ENCODE results near the gene RERE.
A peak's percentile ranks its signal among the peaks of the same experiment; 100 is the strongest.

Gene RERE

DNA sequence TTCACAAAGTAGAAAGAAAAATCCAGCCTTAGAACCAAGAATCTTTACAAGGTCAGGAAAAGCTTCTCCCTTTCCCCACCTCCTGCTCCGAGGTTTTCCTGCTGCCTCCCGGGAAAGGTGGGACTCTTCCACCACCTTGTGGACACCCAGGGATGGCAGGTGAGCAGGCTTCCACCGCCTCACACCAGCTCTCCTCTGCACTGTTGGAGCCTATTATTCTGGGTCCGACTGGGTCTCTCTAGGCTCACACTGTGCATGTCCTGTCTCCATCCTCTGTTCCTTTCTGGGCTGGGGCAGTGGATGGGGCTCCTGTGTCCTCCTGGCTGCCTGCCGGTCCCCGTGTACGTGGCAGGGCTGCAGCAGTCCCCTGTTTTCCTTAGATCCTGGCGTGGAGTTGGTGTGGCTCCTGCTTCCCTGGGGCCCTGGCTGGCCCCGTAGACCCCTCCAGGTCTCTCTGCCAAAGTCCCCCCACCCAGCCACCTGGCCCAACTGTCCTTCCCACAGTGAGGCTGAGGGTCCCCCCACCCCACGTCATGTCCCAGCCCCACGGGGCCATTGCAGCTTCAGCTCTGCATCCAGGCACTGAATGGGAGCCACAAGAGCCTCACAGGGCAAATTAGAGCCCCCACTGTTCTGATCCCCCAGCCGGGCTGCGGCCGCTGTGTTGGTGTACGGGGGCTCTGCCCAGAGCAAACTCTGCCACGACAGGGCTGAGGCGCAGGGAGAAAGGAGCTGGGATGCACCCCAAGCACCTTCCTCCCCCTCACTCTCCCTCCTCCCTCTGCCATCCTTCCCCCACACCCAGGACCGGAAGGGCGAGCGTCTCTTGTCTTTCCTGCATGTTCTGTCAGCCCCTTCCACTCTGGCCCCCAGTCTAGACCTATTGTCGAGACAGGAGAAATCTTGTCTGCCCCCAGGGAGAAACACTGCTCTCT, 502.8 kb downstream of the RERE start:
- TF ChIP-seq, protein P1, sequence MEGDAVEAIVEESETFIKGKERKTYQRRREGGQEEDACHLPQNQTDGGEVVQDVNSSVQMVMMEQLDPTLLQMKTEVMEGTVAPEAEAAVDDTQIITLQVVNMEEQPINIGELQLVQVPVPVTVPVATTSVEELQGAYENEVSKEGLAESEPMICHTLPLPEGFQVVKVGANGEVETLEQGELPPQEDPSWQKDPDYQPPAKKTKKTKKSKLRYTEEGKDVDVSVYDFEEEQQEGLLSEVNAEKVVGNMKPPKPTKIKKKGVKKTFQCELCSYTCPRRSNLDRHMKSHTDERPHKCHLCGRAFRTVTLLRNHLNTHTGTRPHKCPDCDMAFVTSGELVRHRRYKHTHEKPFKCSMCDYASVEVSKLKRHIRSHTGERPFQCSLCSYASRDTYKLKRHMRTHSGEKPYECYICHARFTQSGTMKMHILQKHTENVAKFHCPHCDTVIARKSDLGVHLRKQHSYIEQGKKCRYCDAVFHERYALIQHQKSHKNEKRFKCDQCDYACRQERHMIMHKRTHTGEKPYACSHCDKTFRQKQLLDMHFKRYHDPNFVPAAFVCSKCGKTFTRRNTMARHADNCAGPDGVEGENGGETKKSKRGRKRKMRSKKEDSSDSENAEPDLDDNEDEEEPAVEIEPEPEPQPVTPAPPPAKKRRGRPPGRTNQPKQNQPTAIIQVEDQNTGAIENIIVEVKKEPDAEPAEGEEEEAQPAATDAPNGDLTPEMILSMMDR (IDR thresholded peaks at IDR 0.05; ENCODE audit: low read length, missing control alignments), result peak; percentile 98
- H3K4me3 ChIP-seq (replicated peaks; ENCODE audit: low read depth, low read length), result no peak overlapping the region
- DNase-seq (ENCODE audit: low read depth), result peak; percentile 87

DNA sequence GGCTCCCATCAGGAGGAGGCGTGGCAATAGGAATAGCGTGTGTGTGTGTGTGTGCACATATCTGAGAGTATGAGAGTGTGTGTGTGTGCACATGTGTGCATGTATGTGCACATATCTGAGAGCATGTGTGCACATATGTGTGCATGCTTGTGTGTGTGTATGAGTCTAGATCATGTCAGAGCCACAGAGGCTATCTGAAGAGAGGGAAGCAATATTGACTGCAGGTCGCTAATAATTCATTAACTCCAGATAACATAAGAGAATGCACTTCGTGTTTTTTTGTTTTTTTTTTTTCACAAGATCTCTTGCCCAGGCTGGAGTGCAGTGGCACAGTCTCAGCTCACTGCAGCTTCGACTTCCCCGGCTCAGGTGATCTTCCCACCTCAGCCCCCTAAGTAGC, 504.2 kb downstream of the RERE start:
- TF ChIP-seq, protein P1 (IDR thresholded peaks at IDR 0.05; ENCODE audit: low read length, missing control alignments), result no peak
- H3K4me3 ChIP-seq (replicated peaks; ENCODE audit: low read depth, low read length), result no peak overlapping the region
- DNase-seq (ENCODE audit: low read depth), result no peak

DNA sequence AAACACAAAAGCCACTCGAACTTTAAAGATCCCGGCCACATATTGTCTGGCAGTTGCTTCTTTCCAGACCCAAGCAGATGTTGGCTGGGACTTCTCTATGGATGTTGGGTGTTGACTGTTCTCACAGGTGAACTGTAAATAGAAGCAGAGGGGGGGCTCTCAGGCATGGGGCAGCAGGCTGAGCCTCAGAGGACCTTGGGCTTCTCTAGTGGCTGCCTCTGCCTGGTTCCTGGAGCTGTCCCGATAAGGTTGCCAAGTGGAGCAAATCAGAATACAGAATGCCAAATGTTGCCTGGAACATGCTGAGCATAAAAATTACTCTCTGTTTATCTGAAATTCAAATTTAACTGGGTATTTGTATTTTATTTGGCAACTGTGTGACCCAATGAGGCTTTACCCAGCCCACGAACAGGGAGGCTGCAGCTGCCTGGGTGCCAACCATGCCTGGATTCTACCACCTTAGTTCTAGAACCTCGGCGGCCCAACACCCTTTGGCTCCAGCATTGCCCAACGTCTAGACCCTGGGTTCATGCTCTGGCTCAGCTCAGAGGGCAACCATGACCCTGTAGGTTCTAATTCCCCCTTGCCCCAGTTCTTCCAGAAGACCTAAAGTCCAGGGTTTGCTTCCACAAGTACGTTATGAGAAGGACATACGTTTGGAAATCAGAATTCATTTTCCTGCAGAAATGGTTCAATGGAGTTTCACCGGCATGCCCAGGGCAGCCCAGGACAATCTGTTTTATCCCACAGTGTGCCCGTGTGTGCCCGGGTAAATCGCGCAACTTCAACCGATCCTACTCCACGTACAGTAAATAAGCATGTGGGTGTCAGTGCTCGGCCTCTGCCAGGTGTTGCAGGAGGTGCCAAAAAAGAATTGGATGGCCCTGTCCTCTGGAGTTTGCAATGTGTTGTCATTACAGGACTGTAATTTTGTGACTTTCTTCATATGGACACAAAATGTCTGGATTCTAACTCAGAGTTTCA, 504.9 kb downstream of the RERE start:
- DNase-seq (ENCODE audit: low read depth), result no peak
- TF ChIP-seq, protein P1 (IDR thresholded peaks at IDR 0.05; ENCODE audit: low read length, missing control alignments), result no peak
- no peak overlapping the region for H3K4me3 ChIP-seq (replicated peaks; ENCODE audit: low read depth, low read length)

DNA sequence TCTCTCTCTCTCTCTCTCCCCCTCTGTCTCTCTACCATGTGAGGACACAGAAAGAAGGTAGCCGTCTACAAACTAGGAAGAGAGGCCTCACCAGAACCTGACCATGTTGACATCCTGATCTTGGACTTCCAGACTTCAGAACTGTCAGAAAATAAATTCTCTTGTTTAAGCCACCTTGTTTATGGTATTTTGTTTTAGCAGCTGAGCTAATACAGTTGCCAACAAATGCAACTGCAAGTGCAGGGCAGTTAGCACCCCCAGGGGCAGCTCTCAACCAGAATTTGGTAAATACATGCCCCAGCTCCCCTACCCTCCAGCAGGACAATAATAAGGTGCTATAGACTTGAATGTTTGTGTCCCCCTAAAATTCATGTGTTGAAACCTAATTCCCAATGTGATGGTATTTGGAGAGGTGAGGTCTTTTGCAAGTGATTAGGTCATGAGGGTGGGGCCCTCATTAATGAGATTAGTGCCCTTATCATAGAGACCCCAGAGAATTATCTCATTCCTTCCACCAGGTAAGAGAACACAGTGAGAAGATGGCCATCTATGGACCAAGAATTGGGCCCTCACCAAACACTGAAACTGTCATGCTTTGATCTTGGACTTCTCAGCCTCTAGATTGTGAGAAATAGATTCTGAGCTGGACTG, 506.2 kb downstream of the RERE start:
- DNase-seq (ENCODE audit: low read depth), result no peak
- H3K4me3 ChIP-seq (replicated peaks; ENCODE audit: low read depth, low read length), result no peak overlapping the region
- TF ChIP-seq, protein P1 (IDR thresholded peaks at IDR 0.05; ENCODE audit: low read length, missing control alignments), result no peak

DNA sequence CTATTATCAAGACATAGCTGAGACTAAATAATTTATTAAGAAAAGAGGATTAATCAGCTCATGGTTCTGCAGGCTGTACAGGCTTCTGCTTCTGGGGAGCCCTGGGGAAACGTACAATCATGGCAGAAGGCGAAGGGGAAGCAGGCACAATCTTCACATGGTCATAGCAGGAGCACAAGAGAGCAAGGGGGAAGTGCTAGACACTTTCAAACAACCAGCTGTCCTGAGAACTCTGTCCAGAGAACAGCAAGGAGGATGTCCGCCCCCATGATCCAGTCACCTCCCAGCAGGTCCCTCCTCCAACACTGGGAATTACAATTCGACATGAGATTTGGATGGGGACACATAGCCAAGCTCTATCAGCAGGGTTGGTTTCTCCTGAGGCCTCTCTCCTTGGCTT, 509.8 kb downstream of the RERE start:
- TF ChIP-seq, protein P1 (IDR thresholded peaks at IDR 0.05; ENCODE audit: low read length, missing control alignments), result no peak
- no peak overlapping the region for H3K4me3 ChIP-seq (replicated peaks; ENCODE audit: low read depth, low read length)
- no peak for DNase-seq (ENCODE audit: low read depth)

DNA sequence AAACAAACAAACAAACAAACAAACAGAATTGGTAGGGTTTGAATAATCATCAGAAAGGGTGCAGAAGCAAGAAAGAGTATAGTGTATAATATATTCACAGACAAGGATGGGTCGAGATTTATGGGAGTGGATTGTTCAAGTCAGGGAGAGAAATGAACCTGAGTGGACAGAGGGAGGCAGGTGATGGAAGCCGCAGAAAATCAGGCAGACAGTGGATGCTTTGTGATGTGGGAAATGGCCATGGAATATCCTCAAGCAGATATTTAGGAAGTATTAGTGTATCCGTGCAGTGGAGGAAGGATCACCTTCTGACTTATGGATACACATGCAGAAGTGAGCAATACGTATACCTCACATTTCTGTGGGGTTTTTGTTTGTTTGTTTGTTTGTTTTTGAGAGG, 513.6 kb downstream of the RERE start:
- H3K4me3 ChIP-seq (replicated peaks; ENCODE audit: low read depth, low read length), result no peak overlapping the region
- DNase-seq (ENCODE audit: low read depth), result no peak
- TF ChIP-seq, protein P1 (IDR thresholded peaks at IDR 0.05; ENCODE audit: low read length, missing control alignments), result no peak
